GM04504 (cell line): ENCODE data around the gene HCK.

Source experiments
- DNase-seq: peaks from one replicate; pipeline ENCODE4 v3.0.0-alpha.2; 2012; ENCODE audit warnings: low read depth

HCK gene

GRCh38 chr20:32129863-32130262, 77.8 kb downstream of the HCK start:
- no peak for DNase-seq

- no peak for DNase-seq
Measured at GRCh38 chr20:32130352-32130751, 78.3 kb downstream of the HCK start.

- no peak for DNase-seq
Measured at GRCh38 chr20:32130965-32131364, 78.9 kb downstream of the HCK start.

GRCh38 chr20:32132911-32133549, 81.0 kb downstream of the HCK start:
- DNase-seq, result no peak

GRCh38 chr20:32134026-32134425, 82.0 kb downstream of the HCK start:
- DNase-seq, result no peak

- DNase-seq, result no peak
Measured at GRCh38 chr20:32135983-32136515, 84.0 kb downstream of the HCK start.

- DNase-seq, result no peak
Measured at GRCh38 chr20:32138921-32139320, 86.9 kb downstream of the HCK start.

- no peak for DNase-seq
Measured at GRCh38 chr20:32139947-32140346, 87.9 kb downstream of the HCK start.

GRCh38 chr20:32140603-32141002, 88.6 kb downstream of the HCK start:
- no peak for DNase-seq

- DNase-seq, result no peak
Measured at GRCh38 chr20:32141465-32141980, 89.5 kb downstream of the HCK start.

- DNase-seq, result no peak
Measured at GRCh38 chr20:32142088-32142487, 90.0 kb downstream of the HCK start.

GRCh38 chr20:32142991-32143390, 90.9 kb downstream of the HCK start:
- no peak for DNase-seq

- DNase-seq, result no peak
Measured at GRCh38 chr20:32144898-32145662, 93.0 kb downstream of the HCK start.

GRCh38 chr20:32149566-32150170, 97.6 kb downstream of the HCK start:
- no peak for DNase-seq

GRCh38 chr20:32150291-32150848, 98.3 kb downstream of the HCK start:
- DNase-seq, result no peak
